Adrenal gland (tissue), 5 donors: Measurements from ENCODE around the gene TMEM273.

Experiments
- CTCF ChIP-seq, 6 experiments: fragments of 450-650 bp in 4 of 6; fragments of 200-600 bp in 2 of 6; sonication (generic) in 1 of 6; IDR thresholded peaks; 1 replicate in 5 of 6; 2 replicates in 1 of 6; pipeline versions ENCODE4 v1.5.1 to v1.8.0; 2016 to 2021; ENCODE audit warnings: antibody characterized with exemption in 6 of 6, mild to moderate bottlenecking in 2 of 6, moderate library complexity in 1 of 6
- POLR2A ChIP-seq, 2 donors: fragments of 450-650 bp; IDR thresholded peaks; one replicate each; pipeline ENCODE4 v1.6.1; 2017; ENCODE audit warnings: antibody characterized with exemption in 2 of 2, mild to moderate bottlenecking in 2 of 2, moderate library complexity in 1 of 2
- donor health status: DM: no; HTN: no; CAD: no.

- TF ChIP-seq CTCF (IDR thresholded peaks at IDR 0.05) (no peak), POLR2A (IDR thresholded peaks at IDR 0.05) (no peak)
These were observed 31.1 kb upstream of the TMEM273 start for GRCh38 chr10:49219248-49219647.
